Measurements from ENCODE around the gene TRAPPC13.
"Not testable (repeated sequence)": the region's sequence is repeated elsewhere in the genome, so short reads cannot be mapped to it uniquely, and the experiment has no call there.

TRAPPC13 gene

GRCh38 chr5:65676056-65676455, 51.2 kb downstream of the TRAPPC13 start:
- DNase-seq (ENCODE audit: low spot score), result not testable (repeated sequence)

DNA sequence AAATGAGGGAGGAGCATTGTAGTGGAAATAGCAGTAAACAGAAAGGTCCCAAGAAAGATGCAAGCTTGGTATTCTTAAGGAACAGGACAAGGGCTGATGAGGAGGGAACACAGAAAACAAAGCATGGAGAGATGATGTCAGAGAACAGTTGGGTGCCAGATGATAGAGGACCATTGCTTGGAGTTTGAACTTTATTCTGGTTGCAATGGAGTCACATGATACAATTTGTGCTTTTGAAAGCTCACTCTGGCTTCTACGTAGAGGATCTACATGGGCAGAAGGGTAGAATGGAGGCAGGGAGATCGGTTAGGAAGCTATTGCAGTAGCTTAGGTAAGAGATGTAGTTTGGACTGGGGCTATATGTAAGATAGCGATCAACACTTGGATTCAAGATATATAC, 57.3 kb downstream of the TRAPPC13 start:
- DNase-seq (ENCODE audit: low spot score), result no peak

DNA sequence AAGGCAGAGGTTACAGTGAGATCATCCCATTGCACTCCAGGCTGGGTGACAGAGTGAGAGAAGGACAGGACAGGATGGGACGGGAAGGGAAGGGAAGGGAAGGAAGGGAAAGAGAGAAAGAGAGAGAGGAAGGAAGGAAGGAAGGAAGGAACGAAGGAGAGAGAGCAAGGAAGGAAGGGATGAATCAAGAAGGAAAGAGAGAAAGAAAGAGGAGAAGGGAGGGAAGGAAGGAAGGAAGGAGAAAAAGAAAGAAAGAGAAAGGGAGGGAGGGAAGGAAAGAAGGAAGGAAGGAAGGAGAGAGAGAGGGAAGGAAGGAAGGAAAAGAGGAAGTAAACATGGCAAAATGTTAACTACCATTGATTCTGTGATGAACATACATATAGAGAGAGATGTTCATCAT, 68.3 kb downstream of the TRAPPC13 start:
- no peak for DNase-seq (ENCODE audit: low spot score)

DNA sequence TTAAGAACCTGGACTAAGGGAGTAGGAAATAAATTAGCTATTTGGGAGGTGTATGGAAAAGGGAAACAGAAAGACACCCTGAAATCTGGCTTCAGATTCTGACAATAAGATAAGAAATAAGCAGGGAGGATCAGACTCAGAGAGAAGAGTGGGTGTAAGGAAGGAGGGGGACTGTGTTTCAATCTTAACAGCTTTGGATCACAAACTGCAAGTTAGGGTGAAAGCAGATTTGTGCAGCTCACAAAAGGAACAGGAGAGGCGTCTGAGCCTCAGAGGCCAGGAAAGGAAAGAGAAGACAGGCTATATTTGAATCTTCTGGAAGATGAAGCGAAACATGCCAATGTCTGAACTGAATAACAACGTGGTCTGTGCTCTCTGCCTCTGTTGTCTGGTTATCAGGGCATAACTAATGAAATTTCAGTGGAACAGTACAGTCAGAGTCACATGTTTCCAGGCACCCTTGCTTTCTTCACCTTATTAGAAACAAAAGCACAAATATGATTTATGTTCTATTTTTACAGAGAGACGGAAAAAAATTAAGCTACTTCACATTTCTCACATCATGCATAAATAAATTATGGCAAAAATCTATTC, 70.4 kb downstream of the TRAPPC13 start:
- no peak for DNase-seq (ENCODE audit: low spot score)

GRCh38 chr5:65695896-65696295, 71.1 kb downstream of the TRAPPC13 start:
- no peak for DNase-seq (ENCODE audit: low spot score)

DNA sequence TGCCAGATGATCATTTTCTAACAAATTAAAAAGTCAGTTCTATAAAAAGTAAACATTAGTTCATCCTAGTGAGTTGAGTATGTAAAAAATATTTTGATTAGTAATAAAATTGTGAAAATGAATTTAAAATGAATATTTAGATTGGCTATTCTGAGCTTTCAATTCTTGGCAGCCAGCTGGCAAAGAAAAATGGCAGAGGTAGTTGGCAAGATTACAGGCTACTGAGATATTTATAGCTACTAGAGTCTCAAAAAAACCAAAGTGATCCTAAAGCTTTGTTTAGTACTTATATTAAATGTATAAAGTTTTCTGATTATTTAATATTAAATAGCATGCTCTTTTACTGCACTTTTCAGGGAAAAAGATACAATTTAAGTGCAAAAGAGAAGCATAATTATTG, 72.1 kb downstream of the TRAPPC13 start:
- no peak for DNase-seq (ENCODE audit: low spot score)

DNA sequence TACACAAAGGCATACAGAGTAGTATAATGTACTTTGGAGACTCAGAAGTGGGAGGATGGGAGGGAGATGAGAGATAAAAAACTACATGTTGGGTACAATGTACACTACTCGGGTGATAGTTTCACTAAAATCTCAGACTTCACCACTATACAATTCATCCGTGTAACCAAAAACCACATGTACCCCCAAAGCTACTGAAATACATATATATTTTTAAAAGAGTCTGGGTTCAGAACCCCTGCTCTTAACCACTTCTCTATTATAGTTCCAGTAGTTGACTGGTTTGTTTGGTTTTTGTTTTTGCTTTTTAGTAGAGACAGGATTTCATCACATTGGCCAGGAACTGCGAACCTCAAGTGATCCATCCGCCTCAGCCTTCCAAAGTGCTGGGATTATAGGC, 74.5 kb downstream of the TRAPPC13 start:
- DNase-seq (ENCODE audit: low spot score), result no peak

DNA sequence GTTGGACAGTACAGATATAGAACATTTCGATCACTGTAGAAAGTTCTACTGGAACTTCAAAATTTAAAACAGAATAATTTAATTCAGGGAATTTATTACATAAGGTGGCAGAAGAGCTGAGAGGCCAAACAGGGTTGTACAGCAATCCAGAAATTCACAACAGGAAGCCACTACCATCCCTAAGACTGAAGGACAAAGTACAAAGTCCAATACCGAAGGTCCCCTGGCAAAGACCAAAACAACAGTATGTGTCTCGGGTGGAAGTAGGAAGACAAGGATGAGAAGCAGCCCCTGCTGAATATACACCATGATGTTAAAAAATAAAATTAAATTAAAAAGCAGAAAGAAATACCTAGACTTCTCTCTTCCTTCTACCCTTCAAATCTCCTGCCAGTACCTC, 77.2 kb downstream of the TRAPPC13 start:
- no peak for DNase-seq (ENCODE audit: low spot score)

GRCh38 chr5:65704621-65705239, 79.9 kb downstream of the TRAPPC13 start:
- DNase-seq (ENCODE audit: low spot score), result no peak

DNA sequence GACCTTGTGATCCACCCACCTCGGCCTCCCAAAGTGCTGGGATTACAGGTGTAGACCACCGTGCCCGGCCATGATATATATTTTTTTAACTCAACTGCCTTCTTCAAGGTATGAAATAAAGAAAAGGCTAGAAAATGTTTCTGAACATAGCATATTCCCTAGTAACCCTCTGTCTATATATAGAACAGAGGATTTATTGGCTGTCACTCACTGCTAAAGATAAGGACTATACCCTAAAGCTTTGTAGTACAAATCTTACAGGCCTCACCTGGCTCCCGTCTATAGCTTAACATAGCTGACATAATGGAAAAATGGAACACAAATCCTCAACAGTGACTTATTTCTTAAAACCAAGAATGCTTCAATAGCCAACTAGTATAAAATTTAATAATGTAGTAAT, 82.8 kb downstream of the TRAPPC13 start:
- no peak for DNase-seq (ENCODE audit: low spot score)

DNA sequence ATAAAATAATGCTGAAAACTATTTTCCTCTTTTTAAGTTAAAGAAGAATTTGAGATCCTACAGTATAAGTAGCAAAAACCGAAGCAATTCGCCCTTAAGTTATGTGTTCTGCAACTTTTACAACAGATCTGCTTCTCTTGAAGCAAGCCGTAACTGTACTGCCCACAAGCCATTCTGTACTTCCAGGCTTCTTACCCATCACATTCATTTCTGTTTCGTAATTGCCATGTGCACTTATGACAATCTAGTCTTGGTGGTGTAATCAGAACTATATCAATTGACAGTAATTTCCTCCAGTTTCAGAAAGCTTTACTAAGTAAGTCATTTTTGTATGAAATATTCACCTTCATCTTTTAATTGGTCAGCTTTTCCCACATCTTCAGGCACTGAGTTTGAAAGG, 83.3 kb downstream of the TRAPPC13 start:
- no peak for DNase-seq (ENCODE audit: low spot score)

All from RKO (cell line).